Neural cell (in vitro differentiated cells): ENCODE results near the gene SACM1L.

ENCODE experiments used
- CTCF ChIP-seq: fragments of 450-650 bp; IDR thresholded peaks from 2 replicates; pipeline ENCODE4 v1.5.1; 2014; ENCODE audit warnings: antibody characterized with exemption, mild to moderate bottlenecking, moderate library complexity; ENCODE audit not compliant: poor library complexity, severe bottlenecking
- EZH2 ChIP-seq: fragments of 200-600, 300-800 bp; shearing (Covaris generic), sonication (generic); IDR thresholded peaks from 2 replicates; pipeline ENCODE4 v1.6.1; 2014; ENCODE audit warnings: antibody characterized with exemption, low read length, borderline replicate concordance, mild to moderate bottlenecking; ENCODE audit not compliant: insufficient read depth, poor library complexity, severe bottlenecking
- POLR2AphosphoS5 ChIP-seq: IDR thresholded peaks from 2 replicates; pipeline ENCODE4 v1.6.1; 2012
- TAF1 ChIP-seq: IDR thresholded peaks from 2 replicates; pipeline ENCODE4 v1.6.1; 2012; ENCODE audit warnings: low read depth
- TF ChIP-seq, protein P1 (sequence below): IDR thresholded peaks from 2 replicates; pipeline ENCODE4 v1.6.1; 2012; ENCODE audit warnings: borderline replicate concordance

- no peak for TF ChIP-seq TAF1
- TF ChIP-seq CTCF = no peak
- TF ChIP-seq POLR2AphosphoS5 = no peak
- no peak for TF ChIP-seq EZH2
- TF ChIP-seq, protein P1, sequence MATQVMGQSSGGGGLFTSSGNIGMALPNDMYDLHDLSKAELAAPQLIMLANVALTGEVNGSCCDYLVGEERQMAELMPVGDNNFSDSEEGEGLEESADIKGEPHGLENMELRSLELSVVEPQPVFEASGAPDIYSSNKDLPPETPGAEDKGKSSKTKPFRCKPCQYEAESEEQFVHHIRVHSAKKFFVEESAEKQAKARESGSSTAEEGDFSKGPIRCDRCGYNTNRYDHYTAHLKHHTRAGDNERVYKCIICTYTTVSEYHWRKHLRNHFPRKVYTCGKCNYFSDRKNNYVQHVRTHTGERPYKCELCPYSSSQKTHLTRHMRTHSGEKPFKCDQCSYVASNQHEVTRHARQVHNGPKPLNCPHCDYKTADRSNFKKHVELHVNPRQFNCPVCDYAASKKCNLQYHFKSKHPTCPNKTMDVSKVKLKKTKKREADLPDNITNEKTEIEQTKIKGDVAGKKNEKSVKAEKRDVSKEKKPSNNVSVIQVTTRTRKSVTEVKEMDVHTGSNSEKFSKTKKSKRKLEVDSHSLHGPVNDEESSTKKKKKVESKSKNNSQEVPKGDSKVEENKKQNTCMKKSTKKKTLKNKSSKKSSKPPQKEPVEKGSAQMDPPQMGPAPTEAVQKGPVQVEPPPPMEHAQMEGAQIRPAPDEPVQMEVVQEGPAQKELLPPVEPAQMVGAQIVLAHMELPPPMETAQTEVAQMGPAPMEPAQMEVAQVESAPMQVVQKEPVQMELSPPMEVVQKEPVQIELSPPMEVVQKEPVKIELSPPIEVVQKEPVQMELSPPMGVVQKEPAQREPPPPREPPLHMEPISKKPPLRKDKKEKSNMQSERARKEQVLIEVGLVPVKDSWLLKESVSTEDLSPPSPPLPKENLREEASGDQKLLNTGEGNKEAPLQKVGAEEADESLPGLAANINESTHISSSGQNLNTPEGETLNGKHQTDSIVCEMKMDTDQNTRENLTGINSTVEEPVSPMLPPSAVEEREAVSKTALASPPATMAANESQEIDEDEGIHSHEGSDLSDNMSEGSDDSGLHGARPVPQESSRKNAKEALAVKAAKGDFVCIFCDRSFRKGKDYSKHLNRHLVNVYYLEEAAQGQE = no peak
Observed at GRCh38 chr3:45754461-45754860, 65.3 kb downstream of the SACM1L start.
